ENCODE results near the gene MCTP1.

MCTP1 gene

DNA sequence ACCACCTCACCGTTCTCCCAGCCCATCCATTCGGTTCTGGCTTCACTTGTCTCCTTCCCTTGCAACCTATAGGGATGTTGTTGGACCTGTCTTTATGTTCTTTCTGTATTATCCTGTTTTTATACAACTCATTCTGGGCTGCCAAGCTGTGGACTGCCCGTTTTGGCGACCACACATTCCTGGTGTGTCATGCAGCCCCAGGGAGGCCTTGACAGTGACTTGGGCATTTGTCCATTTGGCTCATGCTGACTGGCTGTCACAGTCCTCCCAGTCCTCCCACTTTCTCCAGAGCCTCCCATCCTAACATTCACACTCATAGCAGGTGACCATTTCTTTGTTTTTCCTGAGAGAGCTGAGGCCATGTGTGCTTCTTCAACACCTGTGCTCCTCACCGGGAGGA is 530.1 kb downstream of the MCTP1 start:
- Histone ChIP-seq H3K9ac (ENCODE audit: low read depth, low read length) (no peak overlapping the region), H3K4me1 (ENCODE audit: insufficient read depth, low read length) (no peaks in the 10 kb centered on the region), H3K36me3 (ENCODE audit: insufficient read depth, low read length) (no peaks in the 10 kb centered on the region)

DNA sequence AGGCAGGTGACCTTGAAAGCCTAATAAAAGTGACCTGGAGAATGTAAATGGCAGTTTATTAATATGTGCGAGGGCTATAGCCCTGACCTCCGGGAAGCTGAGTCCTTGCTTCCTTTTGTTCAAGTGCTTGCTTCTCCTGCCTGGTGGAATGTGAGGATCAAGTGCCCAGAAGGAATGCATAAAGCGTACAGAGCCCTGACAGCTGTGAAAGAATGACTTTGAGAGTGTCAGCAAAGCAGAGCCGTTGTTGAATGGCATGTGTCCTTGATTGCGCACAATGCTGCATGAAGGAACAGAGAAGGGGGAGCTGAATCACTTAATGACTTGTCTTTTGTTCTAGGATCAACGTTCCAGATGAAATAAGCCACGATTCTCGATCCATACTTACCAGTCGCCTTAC is 533.4 kb downstream of the MCTP1 start:
- no peaks in the 10 kb centered on the region for H3K9me3 ChIP-seq (ENCODE audit: control insufficient read depth, insufficient read depth, low read length)
- no peaks in the 10 kb centered on the region for H3K36me3 ChIP-seq (ENCODE audit: insufficient read depth, low read length)
- no peak overlapping the region for H3K9ac ChIP-seq (ENCODE audit: low read depth, low read length)
- H3K4me1 ChIP-seq (ENCODE audit: insufficient read depth, low read length), result no peaks in the 10 kb centered on the region

More for the DNA sequence above, 530.1 kb downstream of the MCTP1 start:
- no peaks in the 10 kb centered on the region for H3K9me3 ChIP-seq (ENCODE audit: control insufficient read depth, insufficient read depth, low read length)

DNA sequence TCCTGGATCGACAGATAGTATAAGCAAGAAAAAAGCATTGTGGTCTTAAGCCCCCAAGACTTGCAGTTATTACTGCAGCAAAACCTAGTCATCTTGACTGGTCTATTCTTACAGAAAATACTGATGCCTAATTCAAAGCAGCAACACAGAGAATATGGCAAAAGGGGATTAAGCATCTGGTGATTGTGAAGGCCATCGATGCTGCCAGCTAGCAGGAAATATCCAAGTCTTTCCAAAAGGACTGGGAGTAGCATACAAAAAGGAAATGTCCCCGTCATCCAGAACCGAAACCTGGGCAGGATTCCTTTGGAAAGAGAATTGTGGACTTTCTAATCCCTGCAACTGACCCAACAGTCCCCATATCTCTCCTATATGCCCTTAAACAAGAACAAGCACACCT is 534.2 kb downstream of the MCTP1 start:
- Histone ChIP-seq H3K9ac (ENCODE audit: low read depth, low read length) (no peak overlapping the region), H3K4me1 (ENCODE audit: insufficient read depth, low read length) (no peaks in the 10 kb centered on the region), H3K36me3 (ENCODE audit: insufficient read depth, low read length) (no peaks in the 10 kb centered on the region), H3K9me3 (ENCODE audit: control insufficient read depth, insufficient read depth, low read length) (no peaks in the 10 kb centered on the region)

DNA sequence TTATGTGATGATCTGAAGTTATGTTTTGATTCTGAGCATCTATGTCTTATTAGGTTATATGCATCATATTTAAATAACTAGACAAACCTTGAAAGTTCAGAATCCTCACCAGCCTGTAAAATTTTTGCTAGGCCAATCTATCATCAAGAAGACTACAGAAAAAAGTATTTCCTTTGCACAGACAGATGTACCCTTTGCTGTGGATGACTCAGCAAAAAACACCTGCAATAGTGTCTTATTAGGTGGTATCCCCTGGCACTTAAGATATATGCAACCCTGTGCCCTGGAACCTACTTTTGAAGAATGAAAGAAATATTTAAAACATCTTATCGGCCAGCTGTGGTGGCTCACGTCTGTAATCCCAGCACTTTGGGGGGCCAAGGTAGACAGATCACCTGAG is 535.9 kb downstream of the MCTP1 start:
- Histone ChIP-seq H3K4me1 (ENCODE audit: insufficient read depth, low read length) (no peaks in the 10 kb centered on the region), H3K9me3 (ENCODE audit: control insufficient read depth, insufficient read depth, low read length) (no peaks in the 10 kb centered on the region), H3K9ac (ENCODE audit: low read depth, low read length) (no peak overlapping the region), H3K36me3 (ENCODE audit: insufficient read depth, low read length) (no peaks in the 10 kb centered on the region)

DNA sequence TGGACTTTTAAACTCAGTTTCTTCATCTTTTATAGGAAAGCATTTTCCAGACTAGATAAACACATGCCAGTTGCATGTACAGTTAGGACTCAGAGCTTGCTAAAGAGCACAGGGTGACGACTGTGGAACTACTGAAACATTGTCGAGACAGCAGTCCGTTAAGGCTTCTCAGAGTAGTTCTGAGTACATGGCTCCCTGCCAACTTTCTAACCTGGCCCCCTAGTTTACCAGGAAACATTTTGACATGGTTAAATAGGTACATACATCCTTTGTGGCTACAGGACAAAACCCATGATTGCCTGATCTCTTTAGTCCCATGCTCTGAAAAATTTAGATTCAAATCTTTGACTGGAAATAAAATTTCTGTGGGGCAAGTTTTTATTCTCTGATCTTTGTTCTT is 536.7 kb downstream of the MCTP1 start:
- Histone ChIP-seq H3K4me1 (ENCODE audit: insufficient read depth, low read length) (no peaks in the 10 kb centered on the region), H3K9ac (ENCODE audit: low read depth, low read length) (no peak overlapping the region), H3K9me3 (ENCODE audit: control insufficient read depth, insufficient read depth, low read length) (no peaks in the 10 kb centered on the region), H3K36me3 (ENCODE audit: insufficient read depth, low read length) (no peaks in the 10 kb centered on the region)

DNA sequence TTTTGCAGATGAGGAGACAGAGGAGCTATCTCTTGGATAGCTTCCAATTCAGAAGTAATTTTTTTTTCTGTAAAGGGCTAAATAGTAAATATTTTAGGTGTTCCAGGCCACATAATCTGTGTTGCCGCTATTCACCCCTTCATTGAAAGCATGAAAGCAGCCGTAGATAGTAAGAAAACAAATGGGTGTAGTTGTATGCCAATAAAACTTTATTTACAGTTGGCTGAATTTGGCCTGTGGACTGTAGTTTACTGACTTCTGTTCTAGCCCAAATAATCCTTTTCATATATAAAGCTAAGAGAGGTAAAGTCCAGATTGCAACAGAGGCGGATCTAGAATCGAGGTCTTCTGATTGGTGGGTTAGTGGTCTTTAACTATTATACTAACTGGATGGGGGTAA is 537.5 kb downstream of the MCTP1 start:
- Histone ChIP-seq H3K9me3 (ENCODE audit: control insufficient read depth, insufficient read depth, low read length) (no peaks in the 10 kb centered on the region), H3K4me1 (ENCODE audit: insufficient read depth, low read length) (no peaks in the 10 kb centered on the region), H3K9ac (ENCODE audit: low read depth, low read length) (no peak overlapping the region), H3K36me3 (ENCODE audit: insufficient read depth, low read length) (no peaks in the 10 kb centered on the region)

DNA sequence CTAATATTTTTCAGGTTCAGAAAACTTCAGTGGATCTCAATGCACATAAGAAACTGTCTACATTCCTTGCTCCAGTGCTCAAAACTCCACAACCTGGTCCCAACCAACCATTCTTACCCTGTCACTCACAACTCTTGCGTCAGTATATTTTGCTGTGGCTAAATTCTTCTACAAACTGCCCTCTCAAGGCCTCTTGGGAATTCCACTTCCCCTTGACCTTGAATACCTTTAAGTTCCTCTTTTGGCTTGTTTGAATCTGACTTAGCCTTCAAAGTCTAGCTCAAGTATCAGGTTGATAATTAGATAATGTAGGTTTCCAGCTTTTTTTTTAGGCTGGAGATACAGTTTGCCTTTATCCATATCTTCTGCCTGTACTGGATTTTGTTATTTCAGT is 538.2 kb downstream of the MCTP1 start:
- H3K9ac ChIP-seq (ENCODE audit: low read depth, low read length), result no peak overlapping the region
- no peaks in the 10 kb centered on the region for H3K9me3 ChIP-seq (ENCODE audit: control insufficient read depth, insufficient read depth, low read length)
- H3K36me3 ChIP-seq (ENCODE audit: insufficient read depth, low read length), result no peaks in the 10 kb centered on the region
- H3K4me1 ChIP-seq (ENCODE audit: insufficient read depth, low read length), result no peaks in the 10 kb centered on the region

DNA sequence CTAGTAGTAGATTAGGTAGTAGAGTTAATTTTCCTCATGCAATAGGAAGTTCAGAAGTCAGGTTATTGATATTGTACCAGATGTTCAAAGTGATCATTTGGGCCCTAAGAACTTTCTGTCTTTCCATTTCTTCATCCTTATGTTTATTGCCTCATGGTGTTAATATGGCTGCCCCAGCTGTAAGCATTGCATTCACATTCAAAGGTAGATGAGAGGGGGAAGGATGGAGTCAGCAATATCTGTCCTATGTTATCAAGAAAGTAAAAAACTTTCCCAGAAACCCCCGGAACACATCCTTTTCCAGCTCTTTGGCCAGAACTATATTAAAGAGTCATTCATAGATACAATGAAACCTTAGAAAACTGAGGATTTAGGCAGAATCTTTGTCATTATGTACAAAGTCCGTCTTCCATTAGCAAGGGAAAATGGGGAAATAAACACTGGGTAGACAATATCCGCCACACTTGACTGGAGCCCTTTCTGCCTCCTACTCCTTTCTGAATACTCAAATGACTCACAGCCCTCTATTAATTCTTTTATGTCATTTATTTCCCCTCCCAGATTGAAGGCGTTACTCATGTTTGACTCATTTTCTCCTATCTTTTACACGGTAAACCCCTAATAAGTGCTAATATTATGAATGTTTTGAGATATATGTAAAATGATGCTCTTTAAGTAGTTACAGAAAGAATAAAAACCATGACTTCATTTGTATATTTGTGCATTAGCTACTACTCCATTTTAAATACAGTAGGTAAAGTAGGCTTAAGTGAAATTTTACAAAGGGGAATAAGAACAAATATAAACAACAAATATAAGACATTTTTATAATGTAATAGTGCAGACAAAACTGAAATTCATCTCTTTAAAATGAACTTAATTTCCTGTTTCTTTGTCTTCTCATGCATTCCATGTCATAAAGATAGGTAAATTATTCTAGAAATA is 538.8 kb downstream of the MCTP1 start:
- no peaks in the 10 kb centered on the region for H3K4me1 ChIP-seq (ENCODE audit: insufficient read depth, low read length)
- no peak overlapping the region for H3K9ac ChIP-seq (ENCODE audit: low read depth, low read length)
- no peaks in the 10 kb centered on the region for H3K36me3 ChIP-seq (ENCODE audit: insufficient read depth, low read length)
- H3K9me3 ChIP-seq (ENCODE audit: control insufficient read depth, insufficient read depth, low read length), result no peaks in the 10 kb centered on the region

DNA sequence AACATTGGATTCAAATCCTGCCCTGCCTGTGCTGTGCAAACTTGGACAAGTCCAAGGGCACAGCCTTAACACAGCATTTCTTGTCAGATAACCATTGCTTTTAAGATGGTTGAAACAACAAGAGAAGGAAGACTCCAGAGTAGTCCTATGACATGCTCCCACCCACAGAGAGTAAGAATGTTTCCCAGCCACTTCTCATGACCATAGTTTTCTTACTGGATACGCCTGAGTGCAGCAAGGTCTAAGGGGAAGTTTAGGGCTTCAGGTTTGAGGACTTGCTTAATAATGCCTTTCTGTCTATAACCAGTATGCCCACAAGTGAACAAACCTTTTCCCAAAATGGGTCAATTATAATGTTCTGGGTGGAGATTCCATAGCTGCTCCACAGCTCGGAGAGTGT is 540.0 kb downstream of the MCTP1 start:
- Histone ChIP-seq H3K9me3 (ENCODE audit: control insufficient read depth, insufficient read depth, low read length) (no peaks in the 10 kb centered on the region), H3K4me1 (ENCODE audit: insufficient read depth, low read length) (peaks cover 7% of the 10 kb centered on the region; the same call in 1 of the 2 replicates), H3K9ac (ENCODE audit: low read depth, low read length) (no peak overlapping the region), H3K36me3 (ENCODE audit: insufficient read depth, low read length) (no peaks in the 10 kb centered on the region)

DNA sequence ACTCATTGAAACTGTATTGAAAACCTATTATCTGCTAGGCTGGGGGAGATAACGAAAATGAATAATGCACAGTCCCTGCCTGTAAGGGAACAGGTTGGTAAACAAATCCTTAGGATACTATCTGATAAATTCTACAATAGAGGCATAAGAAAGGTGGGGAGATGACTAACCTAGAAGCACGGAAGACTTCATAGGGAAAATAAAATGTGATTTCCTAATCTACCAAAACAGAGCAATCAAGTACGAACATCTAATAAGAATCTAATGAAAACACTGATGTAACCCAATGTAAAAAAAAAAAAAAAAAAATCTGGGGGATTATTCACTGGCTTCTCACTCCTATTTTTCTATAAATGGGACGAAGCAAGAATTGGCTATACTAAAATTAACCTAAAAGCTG is 542.0 kb downstream of the MCTP1 start:
- Histone ChIP-seq H3K4me1 (ENCODE audit: insufficient read depth, low read length) (peaks cover 7% of the 10 kb centered on the region; the same call in 1 of the 2 replicates), H3K9ac (ENCODE audit: low read depth, low read length) (no peak overlapping the region), H3K9me3 (ENCODE audit: control insufficient read depth, insufficient read depth, low read length) (no peaks in the 10 kb centered on the region), H3K36me3 (ENCODE audit: insufficient read depth, low read length) (no peaks in the 10 kb centered on the region)

DNA sequence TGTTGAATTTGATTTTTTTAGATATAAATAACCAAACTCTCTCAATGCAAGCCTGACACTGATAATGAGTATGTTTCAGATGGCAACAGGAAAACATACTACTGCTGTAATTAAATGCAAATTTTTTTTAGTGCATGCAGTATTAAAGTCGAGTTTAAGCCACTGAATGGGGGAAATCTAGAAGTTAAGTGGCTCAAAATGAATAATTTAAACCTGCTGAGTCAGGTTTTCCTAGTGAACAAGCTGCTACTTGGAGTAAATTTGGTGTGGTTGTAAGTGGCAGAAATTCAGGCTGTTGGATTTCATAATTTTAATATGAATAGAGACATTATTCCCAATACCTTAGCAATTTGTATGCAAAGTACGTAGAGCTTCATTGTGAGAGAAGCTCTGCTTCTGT is 544.6 kb downstream of the MCTP1 start:
- peaks cover 7% of the 10 kb centered on the region; the same call in 1 of the 2 replicates for H3K4me1 ChIP-seq (ENCODE audit: insufficient read depth, low read length)
- no peaks in the 10 kb centered on the region for H3K9me3 ChIP-seq (ENCODE audit: control insufficient read depth, insufficient read depth, low read length)
- no peaks in the 10 kb centered on the region for H3K36me3 ChIP-seq (ENCODE audit: insufficient read depth, low read length)
- no peak overlapping the region for H3K9ac ChIP-seq (ENCODE audit: low read depth, low read length)

DNA sequence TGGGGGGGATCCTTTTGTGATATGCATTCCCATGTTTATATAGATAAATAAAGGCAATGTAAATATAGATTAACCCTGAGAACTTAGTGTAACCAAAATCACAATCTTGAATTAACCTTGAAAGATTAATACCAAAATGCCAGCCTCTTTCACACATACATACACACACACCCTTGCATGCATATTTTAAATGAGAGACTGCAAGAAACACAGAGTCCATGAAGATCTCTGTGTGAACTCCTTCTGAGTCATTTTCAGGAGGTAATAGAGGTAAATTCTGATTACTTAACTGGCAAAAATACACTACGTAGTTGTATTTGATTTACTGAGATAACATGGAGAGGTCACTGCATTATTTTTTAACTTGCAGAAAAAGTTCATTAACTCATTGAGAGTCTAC is 548.4 kb downstream of the MCTP1 start:
- Histone ChIP-seq H3K9me3 (ENCODE audit: control insufficient read depth, insufficient read depth, low read length) (no peaks in the 10 kb centered on the region), H3K36me3 (ENCODE audit: insufficient read depth, low read length) (no peaks in the 10 kb centered on the region), H3K4me1 (ENCODE audit: insufficient read depth, low read length) (peaks cover 7% of the 10 kb centered on the region; the same call in 1 of the 2 replicates), H3K9ac (ENCODE audit: low read depth, low read length) (no peak overlapping the region)

DNA sequence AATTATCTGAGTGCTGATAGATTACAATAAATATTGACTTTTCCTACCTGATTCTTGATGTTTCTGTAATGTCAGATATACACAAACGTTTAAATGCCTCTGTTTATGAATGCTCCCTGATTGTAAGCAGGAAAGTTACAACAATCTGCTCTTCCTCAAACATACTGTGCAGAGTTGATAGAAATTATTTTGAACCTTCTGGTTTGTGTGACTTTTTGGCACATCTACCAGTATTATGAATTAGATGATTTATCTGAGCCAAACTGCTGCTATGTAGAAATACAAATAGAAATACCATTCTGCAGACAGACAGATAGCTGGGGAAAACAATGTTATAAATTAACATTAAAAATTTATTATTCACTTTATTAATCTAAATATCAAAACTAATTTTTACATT is 553.4 kb downstream of the MCTP1 start:
- Histone ChIP-seq H3K4me1 (ENCODE audit: insufficient read depth, low read length) (no peaks in the 10 kb centered on the region), H3K9ac (ENCODE audit: low read depth, low read length) (no peak overlapping the region), H3K9me3 (ENCODE audit: control insufficient read depth, insufficient read depth, low read length) (no peaks in the 10 kb centered on the region), H3K36me3 (ENCODE audit: insufficient read depth, low read length) (no peaks in the 10 kb centered on the region)

DNA sequence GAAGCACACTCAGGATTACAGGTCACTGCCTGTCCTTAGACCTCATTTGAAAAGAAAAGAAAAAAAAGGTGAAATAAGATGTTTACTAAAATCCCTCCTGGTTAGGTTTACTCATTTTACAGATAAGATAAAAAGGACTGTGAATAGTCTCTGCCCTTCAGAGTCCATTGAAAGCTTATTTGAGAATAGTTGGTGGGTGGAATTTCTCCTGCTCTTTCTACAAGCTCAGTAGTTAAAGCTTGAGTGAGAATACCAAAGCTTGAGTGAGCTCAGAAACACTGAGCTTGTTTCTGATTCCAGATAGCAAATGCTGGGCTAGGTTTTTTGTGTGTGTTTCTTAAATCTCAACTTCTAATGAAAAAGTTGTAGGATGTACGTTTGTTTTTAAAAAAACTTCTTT is 559.8 kb downstream of the MCTP1 start:
- Histone ChIP-seq H3K9ac (ENCODE audit: low read depth, low read length) (no peak overlapping the region), H3K36me3 (ENCODE audit: insufficient read depth, low read length) (no peaks in the 10 kb centered on the region), H3K9me3 (ENCODE audit: control insufficient read depth, insufficient read depth, low read length) (no peaks in the 10 kb centered on the region), H3K4me1 (ENCODE audit: insufficient read depth, low read length) (peaks cover 4% of the 10 kb centered on the region; the same call in 1 of the 2 replicates)

DNA sequence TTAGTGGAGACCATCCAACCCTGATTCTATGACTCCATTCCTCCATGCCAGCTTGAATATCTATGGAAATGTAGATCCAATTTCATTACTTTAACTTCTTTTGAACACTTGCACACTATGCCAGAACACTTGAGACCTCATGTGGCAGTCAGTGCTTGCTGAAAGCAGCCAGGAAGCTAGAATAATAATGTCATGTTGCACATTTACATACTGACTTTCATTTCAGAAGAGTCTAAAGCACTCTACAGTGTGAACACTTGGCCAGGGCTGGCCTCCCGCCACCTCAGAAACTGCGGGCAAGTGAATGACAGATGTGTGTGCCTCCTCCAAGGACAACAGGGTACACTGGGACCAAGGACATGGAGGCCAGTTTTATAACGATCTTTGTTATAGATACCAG is 569.1 kb downstream of the MCTP1 start:
- H3K4me1 ChIP-seq (ENCODE audit: insufficient read depth, low read length), result no peaks in the 10 kb centered on the region
- no peak overlapping the region for H3K9ac ChIP-seq (ENCODE audit: low read depth, low read length)
- no peaks in the 10 kb centered on the region for H3K9me3 ChIP-seq (ENCODE audit: control insufficient read depth, insufficient read depth, low read length)
- H3K36me3 ChIP-seq (ENCODE audit: insufficient read depth, low read length), result no peaks in the 10 kb centered on the region

Measured in ES-I3 (cell line).